Gastrocnemius medialis (tissue), 4 donors: Measurements from ENCODE around the gene COPS9.

Source experiments
- POLR2A ChIP-seq, 2 donors: fragments of 450-650 bp; IDR thresholded peaks; one replicate each; pipeline ENCODE4 v1.6.1; 2017; ENCODE audit warnings: antibody characterized with exemption in 2 of 2, mild to moderate bottlenecking in 2 of 2, moderate library complexity in 2 of 2
- TF ChIP-seq, protein P1 (sequence below), 5 experiments: fragments of 450-650 bp in 3 of 5; fragments of 200-600 bp in 2 of 5; sonication (generic) in 2 of 5; IDR thresholded peaks in 4 of 5; conservative IDR thresholded peaks in 1 of 5; 1 replicate in 4 of 5; 2 replicates in 1 of 5; pipeline ENCODE4 v1.5.1; 2016 to 2019; ENCODE audit warnings: antibody characterized with exemption in 5 of 5, mild to moderate bottlenecking in 3 of 5, moderate library complexity in 3 of 5

DNA sequence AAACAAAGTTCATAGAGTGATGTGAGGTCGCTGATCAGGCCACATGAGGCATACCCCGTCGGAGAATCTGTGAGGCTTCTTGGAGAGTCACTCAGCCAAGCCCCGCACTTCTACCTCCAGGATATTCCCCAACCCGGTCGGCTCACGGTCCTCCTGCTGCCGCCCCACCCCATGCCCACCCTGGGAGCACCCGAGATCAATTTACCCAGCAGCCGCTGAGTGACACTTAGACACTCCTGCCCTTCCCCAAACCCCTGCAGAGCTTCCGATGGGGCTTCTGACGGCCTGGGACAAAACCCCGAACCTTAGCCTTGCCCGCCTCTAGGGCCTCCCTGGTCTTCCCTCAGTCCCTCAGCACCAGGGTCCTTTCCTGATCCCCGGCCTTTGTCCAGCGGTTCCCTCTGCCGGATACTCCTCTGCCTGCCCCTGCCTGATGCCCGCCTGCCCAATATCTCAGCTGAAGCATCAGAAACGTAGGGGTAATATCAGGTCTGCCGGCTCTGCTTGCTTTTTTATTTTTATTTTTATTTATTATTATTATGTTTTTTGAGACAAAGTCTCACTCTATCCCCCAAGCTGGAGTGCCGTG, 23.2 kb upstream of the COPS9 start:
- no peak for TF ChIP-seq POLR2A (IDR thresholded peaks at IDR 0.05)
- TF ChIP-seq, protein P1, sequence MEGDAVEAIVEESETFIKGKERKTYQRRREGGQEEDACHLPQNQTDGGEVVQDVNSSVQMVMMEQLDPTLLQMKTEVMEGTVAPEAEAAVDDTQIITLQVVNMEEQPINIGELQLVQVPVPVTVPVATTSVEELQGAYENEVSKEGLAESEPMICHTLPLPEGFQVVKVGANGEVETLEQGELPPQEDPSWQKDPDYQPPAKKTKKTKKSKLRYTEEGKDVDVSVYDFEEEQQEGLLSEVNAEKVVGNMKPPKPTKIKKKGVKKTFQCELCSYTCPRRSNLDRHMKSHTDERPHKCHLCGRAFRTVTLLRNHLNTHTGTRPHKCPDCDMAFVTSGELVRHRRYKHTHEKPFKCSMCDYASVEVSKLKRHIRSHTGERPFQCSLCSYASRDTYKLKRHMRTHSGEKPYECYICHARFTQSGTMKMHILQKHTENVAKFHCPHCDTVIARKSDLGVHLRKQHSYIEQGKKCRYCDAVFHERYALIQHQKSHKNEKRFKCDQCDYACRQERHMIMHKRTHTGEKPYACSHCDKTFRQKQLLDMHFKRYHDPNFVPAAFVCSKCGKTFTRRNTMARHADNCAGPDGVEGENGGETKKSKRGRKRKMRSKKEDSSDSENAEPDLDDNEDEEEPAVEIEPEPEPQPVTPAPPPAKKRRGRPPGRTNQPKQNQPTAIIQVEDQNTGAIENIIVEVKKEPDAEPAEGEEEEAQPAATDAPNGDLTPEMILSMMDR (IDR thresholded peaks at IDR 0.05 in 4 of 5, conservative IDR thresholded peaks at IDR 0.05 in 1 of 5): no peak
